DND-41 (cell line): Measurements from ENCODE around the gene MAGI1.

Experiments used
- EZH2 ChIP-seq: IDR thresholded peaks from 3 replicates; pipeline ENCODE4 v1.6.1; 2012; ENCODE audit warnings: borderline replicate concordance, low read depth, mild to moderate bottlenecking, moderate library complexity, low read length, inconsistent platforms; ENCODE audit not compliant: severe bottlenecking
- TF ChIP-seq, protein P1 (sequence below): IDR thresholded peaks from 2 replicates; pipeline ENCODE4 v1.5.1; 2012; ENCODE audit warnings: borderline replicate concordance, low read length, moderate library complexity, mild to moderate bottlenecking; ENCODE audit not compliant: poor library complexity, severe bottlenecking; ENCODE audit errors: extremely low read depth

DNA sequence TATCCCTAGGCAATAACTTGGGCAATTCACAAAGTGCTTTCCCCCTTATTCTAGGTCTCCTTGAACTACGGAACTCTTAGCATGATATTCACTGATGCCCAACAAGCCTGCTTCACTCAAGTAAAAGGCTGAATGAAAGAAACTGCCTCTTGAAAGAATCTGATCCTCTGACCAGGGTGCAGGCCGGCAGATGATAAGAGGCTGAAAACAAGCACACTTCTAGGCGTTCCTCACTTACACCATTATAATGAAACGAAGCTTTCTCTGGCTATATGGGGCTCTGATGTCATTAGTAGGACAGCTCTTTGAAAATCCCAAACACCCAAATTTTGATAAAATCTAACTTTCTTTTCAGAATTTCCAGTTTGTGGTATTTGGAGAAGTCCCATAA lies 28.4 kb downstream of the MAGI1 start:
- TF ChIP-seq, protein P1, sequence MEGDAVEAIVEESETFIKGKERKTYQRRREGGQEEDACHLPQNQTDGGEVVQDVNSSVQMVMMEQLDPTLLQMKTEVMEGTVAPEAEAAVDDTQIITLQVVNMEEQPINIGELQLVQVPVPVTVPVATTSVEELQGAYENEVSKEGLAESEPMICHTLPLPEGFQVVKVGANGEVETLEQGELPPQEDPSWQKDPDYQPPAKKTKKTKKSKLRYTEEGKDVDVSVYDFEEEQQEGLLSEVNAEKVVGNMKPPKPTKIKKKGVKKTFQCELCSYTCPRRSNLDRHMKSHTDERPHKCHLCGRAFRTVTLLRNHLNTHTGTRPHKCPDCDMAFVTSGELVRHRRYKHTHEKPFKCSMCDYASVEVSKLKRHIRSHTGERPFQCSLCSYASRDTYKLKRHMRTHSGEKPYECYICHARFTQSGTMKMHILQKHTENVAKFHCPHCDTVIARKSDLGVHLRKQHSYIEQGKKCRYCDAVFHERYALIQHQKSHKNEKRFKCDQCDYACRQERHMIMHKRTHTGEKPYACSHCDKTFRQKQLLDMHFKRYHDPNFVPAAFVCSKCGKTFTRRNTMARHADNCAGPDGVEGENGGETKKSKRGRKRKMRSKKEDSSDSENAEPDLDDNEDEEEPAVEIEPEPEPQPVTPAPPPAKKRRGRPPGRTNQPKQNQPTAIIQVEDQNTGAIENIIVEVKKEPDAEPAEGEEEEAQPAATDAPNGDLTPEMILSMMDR, result no peak
- no peak for TF ChIP-seq EZH2
